Astrocyte (in vitro differentiated cells and primary cell): ENCODE results near the gene GABBR2. TPM values are rescaled to one million over a fixed set of nuclear protein-coding genes. Genes with fewer than 3 reads are reported as not detected.

Source experiments
- DNase-seq: peaks from one replicate; pipeline ENCODE4 v3.0.0-alpha.2; 2010; ENCODE audit warnings: low read depth
- FAIRE-seq: peaks from 2 replicates; lab custom pipeline; 2011; peaks lifted over from hg19 to GRCh38; lab: Jason Lieb, UNC
- H2AFZ ChIP-seq: 2 replicates; pipeline ENCODE4 v1.6.0; 2012; ENCODE audit warnings: low read depth, low read length, inconsistent platforms
- H3K27ac ChIP-seq: 2 replicates; pipeline ENCODE4 v1.5.1; 2011; ENCODE audit warnings: low read depth, low read length, inconsistent platforms
- H3K27me3 ChIP-seq: 2 replicates; pipeline ENCODE4 v1.6.0; 2011; ENCODE audit warnings: low read length, inconsistent platforms; ENCODE audit not compliant: insufficient read depth
- H3K36me3 ChIP-seq: 2 replicates; pipeline ENCODE4 v1.5.1; 2011; ENCODE audit warnings: low read length, inconsistent platforms; ENCODE audit not compliant: insufficient read depth
- H3K4me1 ChIP-seq: 2 replicates; pipeline ENCODE4 v1.5.1; 2011; ENCODE audit warnings: low read length, inconsistent platforms; ENCODE audit not compliant: insufficient read depth
- H3K4me2 ChIP-seq: 2 replicates; pipeline ENCODE4 v1.6.0; 2012; ENCODE audit warnings: low read length, inconsistent platforms
- H3K4me3 ChIP-seq: 2 replicates; pipeline ENCODE4 v1.5.1; 2011; ENCODE audit warnings: low read depth, mild to moderate bottlenecking, low read length, inconsistent platforms; ENCODE audit not compliant: insufficient read depth
- H3K79me2 ChIP-seq: 2 replicates; pipeline ENCODE4 v1.6.0; 2012; ENCODE audit warnings: mild to moderate bottlenecking, low read length, inconsistent platforms; ENCODE audit not compliant: insufficient read depth
- H3K9ac ChIP-seq: 2 replicates; pipeline ENCODE4 v1.6.0; 2012; ENCODE audit warnings: mild to moderate bottlenecking, low read length, inconsistent platforms
- H3K9me3 ChIP-seq: 2 replicates; pipeline ENCODE4 v1.5.1; 2012; ENCODE audit warnings: low read depth, mild to moderate bottlenecking, low read length, inconsistent platforms; ENCODE audit not compliant: insufficient read depth
- H4K20me1 ChIP-seq: 2 replicates; pipeline ENCODE4 v1.6.0; 2012; ENCODE audit warnings: low read length, inconsistent platforms; ENCODE audit not compliant: insufficient read depth
- H3K27ac Mint-ChIP-seq: one replicate; pipeline ENCODE4 v1.8.0; 2021; ENCODE audit warnings: mild to moderate bottlenecking, mixed read lengths; ENCODE audit not compliant: unreplicated experiment
- H3K27me3 Mint-ChIP-seq: one replicate; pipeline ENCODE4 v1.8.0; 2021; ENCODE audit warnings: low read depth, mixed read lengths; ENCODE audit not compliant: unreplicated experiment
- H3K36me3 Mint-ChIP-seq: one replicate; pipeline ENCODE4 v1.8.0; 2021; ENCODE audit warnings: low read depth, mixed read lengths; ENCODE audit not compliant: unreplicated experiment
- H3K4me1 Mint-ChIP-seq: one replicate; pipeline ENCODE4 v1.8.0; 2021; ENCODE audit warnings: low read depth, mixed read lengths; ENCODE audit not compliant: unreplicated experiment
- H3K4me3 Mint-ChIP-seq: one replicate; pipeline ENCODE4 v1.8.0; 2021; ENCODE audit warnings: mild to moderate bottlenecking, moderate library complexity, mixed read lengths; ENCODE audit not compliant: unreplicated experiment
- H3K9me3 Mint-ChIP-seq: one replicate; pipeline ENCODE4 v1.8.0; 2021; ENCODE audit warnings: mild to moderate bottlenecking, mixed read lengths; ENCODE audit not compliant: unreplicated experiment
- EZH2 ChIP-seq: IDR thresholded peaks from 2 replicates; pipeline ENCODE4 v1.6.1; 2012; ENCODE audit warnings: mild to moderate bottlenecking, low read length, inconsistent platforms; ENCODE audit not compliant: insufficient read depth
- total RNA-seq: library from RNA; stranded (reverse); gene quantifications from 2 replicates; pipeline ENCODE4 v1.2.1, GENCODE V29; 2021
- TF ChIP-seq, protein P1 (sequence below): IDR thresholded peaks from 2 replicates; pipeline ENCODE4 v1.5.1; 2011; ENCODE audit warnings: low read depth, mild to moderate bottlenecking, inconsistent platforms, low read length, moderate library complexity; ENCODE audit not compliant: insufficient read depth

GABBR2 gene
- total RNA-seq, 1 donor from 2014 or later, result 2.0 TPM

- no peak for TF ChIP-seq EZH2
- TF ChIP-seq, protein P1, sequence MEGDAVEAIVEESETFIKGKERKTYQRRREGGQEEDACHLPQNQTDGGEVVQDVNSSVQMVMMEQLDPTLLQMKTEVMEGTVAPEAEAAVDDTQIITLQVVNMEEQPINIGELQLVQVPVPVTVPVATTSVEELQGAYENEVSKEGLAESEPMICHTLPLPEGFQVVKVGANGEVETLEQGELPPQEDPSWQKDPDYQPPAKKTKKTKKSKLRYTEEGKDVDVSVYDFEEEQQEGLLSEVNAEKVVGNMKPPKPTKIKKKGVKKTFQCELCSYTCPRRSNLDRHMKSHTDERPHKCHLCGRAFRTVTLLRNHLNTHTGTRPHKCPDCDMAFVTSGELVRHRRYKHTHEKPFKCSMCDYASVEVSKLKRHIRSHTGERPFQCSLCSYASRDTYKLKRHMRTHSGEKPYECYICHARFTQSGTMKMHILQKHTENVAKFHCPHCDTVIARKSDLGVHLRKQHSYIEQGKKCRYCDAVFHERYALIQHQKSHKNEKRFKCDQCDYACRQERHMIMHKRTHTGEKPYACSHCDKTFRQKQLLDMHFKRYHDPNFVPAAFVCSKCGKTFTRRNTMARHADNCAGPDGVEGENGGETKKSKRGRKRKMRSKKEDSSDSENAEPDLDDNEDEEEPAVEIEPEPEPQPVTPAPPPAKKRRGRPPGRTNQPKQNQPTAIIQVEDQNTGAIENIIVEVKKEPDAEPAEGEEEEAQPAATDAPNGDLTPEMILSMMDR, result no peak
- H3K4me1 ChIP-seq, result peaks cover 10% of the 10 kb centered on the region
- peaks cover 3% of the 10 kb centered on the region for H3K27me3 Mint-ChIP-seq
Observed at GRCh38 chr9:98506422-98507054, 202.2 kb downstream of the GABBR2 start.

DNA sequence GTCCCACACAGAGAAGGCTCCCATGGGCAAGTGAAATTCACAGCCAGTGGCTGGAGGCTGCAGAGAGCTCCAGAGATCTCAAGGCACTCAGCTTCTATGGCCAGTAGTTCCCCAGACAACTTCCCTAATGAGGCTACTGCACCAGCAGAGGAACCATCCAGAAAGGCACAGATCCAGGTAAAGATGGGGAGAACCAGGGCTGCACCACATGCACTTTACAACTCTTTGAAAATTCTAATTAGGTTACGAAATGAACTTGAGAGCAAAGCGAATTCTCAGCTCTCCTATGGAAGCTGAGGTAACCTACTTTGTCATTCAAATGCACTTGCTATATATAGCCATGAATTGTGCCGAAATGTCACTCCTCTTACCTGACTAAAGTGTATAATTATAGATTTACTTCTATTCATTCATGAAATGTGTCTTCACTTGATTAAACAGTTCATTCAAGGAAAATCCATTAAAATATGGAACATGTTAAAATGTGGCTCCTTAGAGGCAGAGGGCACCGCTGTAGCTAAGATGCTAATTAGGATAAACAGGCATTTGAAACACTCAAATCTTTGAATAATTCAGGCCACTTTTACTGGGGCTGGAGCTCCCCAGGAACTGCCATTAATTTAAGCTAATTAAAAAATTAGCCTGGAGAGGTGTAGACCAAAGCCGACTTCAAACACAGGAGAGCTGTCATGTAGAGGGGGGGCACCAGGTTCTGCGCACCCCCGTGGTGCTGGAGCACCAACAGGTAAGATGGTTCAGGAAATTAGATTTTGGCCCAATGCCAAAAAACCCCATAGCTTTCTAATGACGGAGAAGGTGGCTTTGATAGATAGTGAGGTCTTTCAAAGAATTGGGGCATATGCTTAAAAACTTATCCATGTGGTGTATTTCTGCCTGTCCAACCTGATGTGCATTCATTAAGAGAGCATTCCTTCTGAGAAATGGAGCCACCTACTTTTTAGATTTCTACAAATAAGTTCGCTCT lies 204.1 kb downstream of the GABBR2 start:
- H3K9me3 Mint-ChIP-seq, result peaks cover 8% of the 10 kb centered on the region
- peaks cover 20% of the 10 kb centered on the region for H3K4me1 Mint-ChIP-seq
- H3K9ac ChIP-seq, result no peak overlapping the region
- no peaks in the 10 kb centered on the region for H3K9me3 ChIP-seq
- peaks cover 10% of the 10 kb centered on the region for H3K4me1 ChIP-seq
- TF ChIP-seq, protein P1, result no peak
- no peak for TF ChIP-seq EZH2
- H3K27me3 ChIP-seq, result no peaks in the 10 kb centered on the region
- DNase-seq, result no peak
- peaks cover 2% of the 10 kb centered on the region for H3K36me3 Mint-ChIP-seq
- H3K27ac Mint-ChIP-seq, result no peak overlapping the region
- no peak overlapping the region for H2AFZ ChIP-seq
- H3K79me2 ChIP-seq, result no peaks in the 10 kb centered on the region
- H3K36me3 ChIP-seq, result no peaks in the 10 kb centered on the region
- H3K27ac ChIP-seq, result no peak overlapping the region
- FAIRE-seq, result no peak
- no peaks in the 10 kb centered on the region for H4K20me1 ChIP-seq
- no peak overlapping the region for H3K4me2 ChIP-seq
- no peak overlapping the region for H3K4me3 ChIP-seq
- no peak overlapping the region for H3K4me3 Mint-ChIP-seq
- H3K27me3 Mint-ChIP-seq, result peaks cover 3% of the 10 kb centered on the region

More at GRCh38 chr9:98506422-98507054, 202.2 kb downstream of the GABBR2 start:
- Mint-ChIP-seq H3K4me3 (no peak overlapping the region), H3K36me3 (peaks cover 2% of the 10 kb centered on the region), H3K4me1 (peaks cover 20% of the 10 kb centered on the region), H3K9me3 (peaks cover 8% of the 10 kb centered on the region), H3K27ac (no peak overlapping the region)
- no peak overlapping the region for H3K27ac ChIP-seq
- H3K79me2 ChIP-seq, result no peaks in the 10 kb centered on the region
- no peaks in the 10 kb centered on the region for H3K27me3 ChIP-seq
- H3K9ac ChIP-seq, result no peak overlapping the region
- DNase-seq (no peak), FAIRE-seq (no peak)
- no peak overlapping the region for H3K4me2 ChIP-seq
- H2AFZ ChIP-seq, result no peak overlapping the region
- H4K20me1 ChIP-seq, result no peaks in the 10 kb centered on the region
- no peak overlapping the region for H3K4me3 ChIP-seq
- H3K36me3 ChIP-seq, result no peaks in the 10 kb centered on the region
- H3K9me3 ChIP-seq, result no peaks in the 10 kb centered on the region
